ENCODE measurements around the gene PRPF19. TPM values are rescaled to one million over a fixed set of nuclear protein-coding genes. Genes with fewer than 3 reads are reported as not detected.

Gene PRPF19
- total and polyA plus RNA-seq, 2 of the 13 experiments (the other 11 are each of a cell fraction or from before 2014, with no cell fraction given): 27.4 to 91.1 TPM

DNA sequence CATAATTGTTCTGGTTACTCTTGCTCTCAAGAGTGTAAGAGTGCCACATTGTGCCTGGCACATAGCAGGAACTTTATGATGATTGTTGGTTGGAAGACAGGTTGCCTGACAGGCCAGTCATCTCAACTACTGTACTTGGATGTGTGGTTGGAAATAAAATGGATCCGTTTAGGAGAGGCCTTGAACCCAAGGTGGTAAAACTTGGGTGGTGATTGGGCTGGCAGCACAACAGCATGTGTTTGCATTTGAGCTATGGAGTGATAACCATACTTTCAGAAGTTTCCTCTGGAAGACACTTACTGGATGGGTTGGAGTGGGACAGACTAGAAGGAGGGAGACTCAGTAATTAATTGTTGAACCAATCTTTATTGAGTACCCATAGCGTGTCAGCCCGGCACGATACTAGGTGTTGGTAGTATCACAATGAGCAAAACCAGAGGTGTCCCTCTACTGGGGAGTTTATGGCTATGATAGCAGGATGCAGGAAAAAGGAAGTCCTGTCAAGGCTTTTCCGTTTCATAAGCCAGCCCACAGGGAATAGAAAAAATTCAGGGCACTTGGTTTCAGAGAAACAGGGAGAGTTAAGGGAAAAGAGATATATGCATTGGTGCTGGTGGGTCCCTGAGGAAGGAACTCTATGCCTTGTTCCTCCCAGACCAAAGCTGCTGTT lies 4.5 kb upstream of the PRPF19 start:
- Histone ChIP-seq H3K9ac (ENCODE audit: insufficient read depth, low read depth, low read length) (no peak overlapping the region), H3K79me2 (ENCODE audit: insufficient read depth, low read length) (peaks cover 1% of the 10 kb centered on the region), H3K4me2 (ENCODE audit: low read depth, low read length) (no peak overlapping the region), H3K9me3 (ENCODE audit: low read length) (no peaks in the 10 kb centered on the region), H3K36me3 (replicated peaks in 1 of 2; ENCODE audit: control insufficient read depth in 1 of 2, insufficient read depth in 2 of 2, low read length in 2 of 2) (no peaks in the 10 kb centered on the region), H3K27ac (ENCODE audit: extremely low read length, insufficient read depth, low read length) (no peak overlapping the region), H3K4me3 (replicated peaks in 1 of 3; ENCODE audit: insufficient read depth in 1 of 3, low read depth in 2 of 3, low read length in 3 of 3) (no peak overlapping the region), H3K27me3 (ENCODE audit: control insufficient read depth in 1 of 2, insufficient read depth in 2 of 2, low read length in 2 of 2) (no peaks in the 10 kb centered on the region), H2AFZ (ENCODE audit: low read length) (no peak overlapping the region), H4K20me1 (ENCODE audit: insufficient read depth, low read length) (no peaks in the 10 kb centered on the region), H3K4me1 (ENCODE audit: insufficient read depth, low read length) (peaks cover 38% of the 10 kb centered on the region)
- no peak for DNase-seq (ENCODE audit: low spot score)
- TF ChIP-seq GABPA (IDR thresholded peaks at IDR 0.05; ENCODE audit: low read depth, low read length) (no peak), GABPA (CRISPR knock-in tag; IDR thresholded peaks at IDR 0.05; ENCODE audit: low read depth) (peak; percentile 51), YEATS4 (CRISPR knock-in tag; IDR thresholded peaks at IDR 0.05; ENCODE audit: borderline replicate concordance) (no peak)
- ATAC-seq: no peak
- POLR2A ChIA-PET: interaction anchor here (0.9 kb wide), 1 partner anchor 55 kb away, joined by 4 read pairs; the partner anchor contains the start of gene PTGDR2
- WGBS (ENCODE audit: low lambda C conversion rate): 57% methylated on average over 5 of the region's 5 CpGs
- BruUV-seq (replicated peaks): no TSS peak
- intact Hi-C loops (cut with micrococcal nuclease; ENCODE audit: unreplicated experiment): no loop called here
- in situ Hi-C loops (cut with HindIII; ENCODE audit: extremely low pct_ligation_motif_present, low pct_unique_long_range_greater_than_20kb): no loop called here
- FAIRE-seq: no peak
- CTCF ChIA-PET (ENCODE audit: low intra/inter-chr PET ratio, low total read pairs): no interaction called here

DNA sequence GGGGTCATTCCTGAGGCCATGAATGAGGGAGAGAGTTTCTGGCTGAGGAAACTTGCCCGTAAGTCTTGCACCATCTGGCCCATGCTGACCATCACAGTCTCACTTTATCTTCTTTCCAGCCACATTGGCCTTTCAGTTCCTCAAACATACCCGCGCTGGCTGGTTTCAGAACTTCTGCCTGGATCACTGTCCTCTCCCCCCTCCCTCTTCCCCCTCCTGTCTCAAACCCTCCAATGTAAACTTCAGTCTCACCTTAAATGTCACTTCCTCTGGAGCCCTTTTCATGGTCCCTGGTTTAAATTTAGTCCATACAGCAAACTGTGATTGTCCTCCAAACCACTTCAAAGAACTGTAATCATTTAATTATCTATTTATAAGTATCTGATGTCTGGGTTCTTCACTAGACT lies 3.9 kb upstream of the PRPF19 start:
- POLR2A ChIA-PET: no interaction called here
- intact Hi-C loops (cut with micrococcal nuclease; ENCODE audit: unreplicated experiment): no loop called here
- no peak for FAIRE-seq
- peaks cover 38% of the 10 kb centered on the region for H3K4me1 ChIP-seq (ENCODE audit: insufficient read depth, low read length)
- no peaks in the 10 kb centered on the region; the same call in 1 of the 2 replicates for H4K20me1 ChIP-seq (ENCODE audit: insufficient read depth, low read length)
- no peak for DNase-seq (ENCODE audit: low spot score)
- H3K27me3 ChIP-seq (ENCODE audit: control insufficient read depth in 1 of 2, insufficient read depth in 2 of 2, low read length in 2 of 2): no peaks in the 10 kb centered on the region
- no peak for ATAC-seq
- in situ Hi-C loops (cut with HindIII; ENCODE audit: extremely low pct_ligation_motif_present, low pct_unique_long_range_greater_than_20kb): no loop called here
- no peak overlapping the region for H3K4me3 ChIP-seq (replicated peaks in 1 of 3; ENCODE audit: insufficient read depth in 1 of 3, low read depth in 2 of 3, low read length in 3 of 3)
- H3K79me2 ChIP-seq (ENCODE audit: insufficient read depth, low read length): peaks cover 7% of the 10 kb centered on the region
- 10% methylated on average over 3 of the region's 3 CpGs for WGBS (ENCODE audit: low lambda C conversion rate)
- H3K27ac ChIP-seq (ENCODE audit: extremely low read length, insufficient read depth, low read length): no peak overlapping the region
- H3K36me3 ChIP-seq (replicated peaks in 1 of 2; ENCODE audit: control insufficient read depth in 1 of 2, insufficient read depth in 2 of 2, low read length in 2 of 2): no peaks in the 10 kb centered on the region
- no peaks in the 10 kb centered on the region for H3K9me3 ChIP-seq (ENCODE audit: low read length)
- no peak overlapping the region for H3K4me2 ChIP-seq (ENCODE audit: low read depth, low read length)
- CTCF ChIA-PET (ENCODE audit: low intra/inter-chr PET ratio, low total read pairs): no interaction called here
- no peak overlapping the region for H3K9ac ChIP-seq (ENCODE audit: insufficient read depth, low read depth, low read length)
- no peak overlapping the region for H2AFZ ChIP-seq (ENCODE audit: low read length)
- no TSS peak for BruUV-seq (replicated peaks)
- TF ChIP-seq ZNF7 (CRISPR knock-in tag; IDR thresholded peaks at IDR 0.05) (no peak), KLF16 (CRISPR knock-in tag; IDR thresholded peaks at IDR 0.05) (no peak), ZNF253 (CRISPR knock-in tag; IDR thresholded peaks at IDR 0.05; ENCODE audit: borderline replicate concordance) (no peak), GTF3A (CRISPR knock-in tag; conservative IDR thresholded peaks at IDR 0.05) (no peak)
- TF ChIP-seq, protein P1, sequence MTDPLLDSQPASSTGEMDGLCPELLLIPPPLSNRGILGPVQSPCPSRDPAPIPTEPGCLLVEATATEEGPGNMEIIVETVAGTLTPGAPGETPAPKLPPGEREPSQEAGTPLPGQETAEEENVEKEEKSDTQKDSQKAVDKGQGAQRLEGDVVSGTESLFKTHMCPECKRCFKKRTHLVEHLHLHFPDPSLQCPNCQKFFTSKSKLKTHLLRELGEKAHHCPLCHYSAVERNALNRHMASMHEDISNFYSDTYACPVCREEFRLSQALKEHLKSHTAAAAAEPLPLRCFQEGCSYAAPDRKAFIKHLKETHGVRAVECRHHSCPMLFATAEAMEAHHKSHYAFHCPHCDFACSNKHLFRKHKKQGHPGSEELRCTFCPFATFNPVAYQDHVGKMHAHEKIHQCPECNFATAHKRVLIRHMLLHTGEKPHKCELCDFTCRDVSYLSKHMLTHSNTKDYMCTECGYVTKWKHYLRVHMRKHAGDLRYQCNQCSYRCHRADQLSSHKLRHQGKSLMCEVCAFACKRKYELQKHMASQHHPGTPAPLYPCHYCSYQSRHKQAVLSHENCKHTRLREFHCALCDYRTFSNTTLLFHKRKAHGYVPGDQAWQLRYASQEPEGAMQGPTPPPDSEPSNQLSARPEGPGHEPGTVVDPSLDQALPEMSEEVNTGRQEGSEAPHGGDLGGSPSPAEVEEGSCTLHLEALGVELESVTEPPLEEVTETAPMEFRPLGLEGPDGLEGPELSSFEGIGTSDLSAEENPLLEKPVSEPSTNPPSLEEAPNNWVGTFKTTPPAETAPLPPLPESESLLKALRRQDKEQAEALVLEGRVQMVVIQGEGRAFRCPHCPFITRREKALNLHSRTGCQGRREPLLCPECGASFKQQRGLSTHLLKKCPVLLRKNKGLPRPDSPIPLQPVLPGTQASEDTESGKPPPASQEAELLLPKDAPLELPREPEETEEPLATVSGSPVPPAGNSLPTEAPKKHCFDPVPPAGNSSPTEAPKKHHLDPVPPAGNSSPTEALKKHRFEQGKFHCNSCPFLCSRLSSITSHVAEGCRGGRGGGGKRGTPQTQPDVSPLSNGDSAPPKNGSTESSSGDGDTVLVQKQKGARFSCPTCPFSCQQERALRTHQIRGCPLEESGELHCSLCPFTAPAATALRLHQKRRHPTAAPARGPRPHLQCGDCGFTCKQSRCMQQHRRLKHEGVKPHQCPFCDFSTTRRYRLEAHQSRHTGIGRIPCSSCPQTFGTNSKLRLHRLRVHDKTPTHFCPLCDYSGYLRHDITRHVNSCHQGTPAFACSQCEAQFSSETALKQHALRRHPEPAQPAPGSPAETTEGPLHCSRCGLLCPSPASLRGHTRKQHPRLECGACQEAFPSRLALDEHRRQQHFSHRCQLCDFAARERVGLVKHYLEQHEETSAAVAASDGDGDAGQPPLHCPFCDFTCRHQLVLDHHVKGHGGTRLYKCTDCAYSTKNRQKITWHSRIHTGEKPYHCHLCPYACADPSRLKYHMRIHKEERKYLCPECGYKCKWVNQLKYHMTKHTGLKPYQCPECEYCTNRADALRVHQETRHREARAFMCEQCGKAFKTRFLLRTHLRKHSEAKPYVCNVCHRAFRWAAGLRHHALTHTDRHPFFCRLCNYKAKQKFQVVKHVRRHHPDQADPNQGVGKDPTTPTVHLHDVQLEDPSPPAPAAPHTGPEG (CRISPR knock-in tag; IDR thresholded peaks at IDR 0.05): no peak
- TF ChIP-seq, protein P2, sequence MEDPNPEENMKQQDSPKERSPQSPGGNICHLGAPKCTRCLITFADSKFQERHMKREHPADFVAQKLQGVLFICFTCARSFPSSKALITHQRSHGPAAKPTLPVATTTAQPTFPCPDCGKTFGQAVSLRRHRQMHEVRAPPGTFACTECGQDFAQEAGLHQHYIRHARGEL (CRISPR knock-in tag; IDR thresholded peaks at IDR 0.05): no peak

Measured in HepG2 (cell line).